PC-9 (cell line): Measurements from ENCODE around the gene ATRN. TPM values are rescaled to one million over a fixed set of nuclear protein-coding genes. Genes with fewer than 3 reads are reported as not detected.
"Not testable (repeated sequence)": the region's sequence is repeated elsewhere in the genome, so short reads cannot be mapped to it uniquely, and the experiment has no call there.

Experiments used
- BruUV-seq: library from RNA; stranded (reverse); fragments of 400-500 nt; replicated peaks from 2 replicates; lab custom pipeline; 2021; lab: Mats Ljungman, UMichigan
- CTCF ChIA-PET: fragments of 300-600 bp; sonication (Branson Sonifier 250); formaldehyde crosslinking; loops from one replicate; lab custom pipeline; 2022; ENCODE audit warnings: antibody characterized with exemption; lab: Charles Lee
- POLR2A ChIA-PET: fragments of 300-600 bp; sonication (Branson Sonifier 250); formaldehyde crosslinking; loops from one replicate; lab custom pipeline; 2022; ENCODE audit warnings: antibody characterized with exemption; ENCODE audit not compliant: unreplicated experiment; lab: Charles Lee
- DNase-seq, 2 experiments: peaks; one replicate each; pipeline versions ENCODE4 v3.0.0 to v3.0.0-alpha.2; 2015 to 2022; ENCODE audit warnings: mixed read lengths in 1 of 2
- H2AFZ ChIP-seq: fragments of 200-600 bp; sonication (generic); 2 replicates; pipeline ENCODE4 v1.8.1; 2017; ENCODE audit warnings: antibody characterized with exemption
- H3F3A ChIP-seq: fragments of 200-600 bp; sonication (generic); 2 replicates; pipeline ENCODE4 v1.8.1; 2017; ENCODE audit warnings: antibody characterized with exemption, mild to moderate bottlenecking, low read depth; ENCODE audit not compliant: insufficient read depth
- H3K27ac ChIP-seq: fragments of 200-600 bp; sonication (generic); 2 replicates; pipeline ENCODE4 v1.6.1; 2016; ENCODE audit warnings: mixed run types
- H3K27me3 ChIP-seq: fragments of 200-600 bp; sonication (generic); 2 replicates; pipeline ENCODE4 v1.6.1; 2016; ENCODE audit warnings: low read depth, mixed run types; ENCODE audit not compliant: insufficient read depth
- H3K36me3 ChIP-seq: fragments of 200-600 bp; sonication (generic); 2 replicates; pipeline ENCODE4 v1.6.1; 2016; ENCODE audit warnings: low read depth, mixed run types
- H3K4me1 ChIP-seq: fragments of 200-600 bp; sonication (generic); replicated peaks from 2 replicates; pipeline ENCODE4 v1.6.1; 2016; ENCODE audit warnings: mixed run types; ENCODE audit not compliant: insufficient read depth
- H3K4me2 ChIP-seq: fragments of 200-600 bp; sonication (generic); 2 replicates; pipeline ENCODE4 v1.6.1; 2017; ENCODE audit warnings: mixed run types
- H3K4me3 ChIP-seq: fragments of 200-600 bp; sonication (generic); 2 replicates; pipeline ENCODE4 v1.6.1; 2016; ENCODE audit warnings: mixed run types
- H3K79me2 ChIP-seq: fragments of 200-600 bp; sonication (generic); 2 replicates; pipeline ENCODE4 v1.6.1; 2017; ENCODE audit warnings: low read depth, mixed run types
- H3K9me2 ChIP-seq: fragments of 200-600 bp; sonication (generic); 2 replicates; pipeline ENCODE4 v1.8.1; 2017; ENCODE audit warnings: mild to moderate bottlenecking; ENCODE audit not compliant: insufficient read depth
- H3K9me3 ChIP-seq: fragments of 200-600 bp; sonication (generic); 2 replicates; pipeline ENCODE4 v1.8.1; 2016; ENCODE audit warnings: low read depth; ENCODE audit not compliant: insufficient read depth
- H4K20me1 ChIP-seq: fragments of 200-600 bp; sonication (generic); 2 replicates; pipeline ENCODE4 v1.8.1; 2017; ENCODE audit not compliant: insufficient read depth
- EZH2 ChIP-seq: fragments of 200-600 bp; sonication (generic); IDR thresholded peaks from 2 replicates; pipeline ENCODE4 v1.8.0; 2017; ENCODE audit warnings: antibody characterized with exemption, low read depth
- intact Hi-C: fragments of 100-400 bp; cut with micrococcal nuclease; formaldehyde crosslinking; loops from one replicate; pipeline ENCODE4 v1.10.0; 2022; ENCODE audit not compliant: unreplicated experiment
- total RNA-seq: library from RNA; stranded (reverse); gene quantifications from 2 replicates; pipeline ENCODE4 v1.2.3, GENCODE V29; 2021
- TF ChIP-seq, protein P1 (sequence below): fragments of 200-600 bp; sonication (generic); conservative IDR thresholded peaks from 2 replicates; pipeline ENCODE4 v1.6.1; 2017; ENCODE audit warnings: mixed run types, antibody characterized with exemption, mild to moderate bottlenecking, moderate library complexity

ATRN gene
- total RNA-seq, 1 experiment from 2014 or later, result 34.9 TPM

- Histone ChIP-seq H3K27me3 (no peaks in the 10 kb centered on the region), H4K20me1 (no peaks in the 10 kb centered on the region), H3K79me2 (no peaks in the 10 kb centered on the region; the same call in 1 of the 2 replicates), H3F3A (no peaks in the 10 kb centered on the region), H3K4me2 (no peak overlapping the region), H2AFZ (no peak overlapping the region), H3K9me3 (no peaks in the 10 kb centered on the region), H3K36me3 (no peaks in the 10 kb centered on the region), H3K9me2 (no peaks in the 10 kb centered on the region), H3K4me3 (no peak overlapping the region), H3K27ac (no peak overlapping the region), H3K4me1 (0 out of 2 replicates have a peak, but pooled peaks cover 3% of the 10 kb centered on the region)
- BruUV-seq, result no TSS peak
- intact Hi-C loops, result no loop called here
- no peak for DNase-seq
- TF ChIP-seq, protein P1, sequence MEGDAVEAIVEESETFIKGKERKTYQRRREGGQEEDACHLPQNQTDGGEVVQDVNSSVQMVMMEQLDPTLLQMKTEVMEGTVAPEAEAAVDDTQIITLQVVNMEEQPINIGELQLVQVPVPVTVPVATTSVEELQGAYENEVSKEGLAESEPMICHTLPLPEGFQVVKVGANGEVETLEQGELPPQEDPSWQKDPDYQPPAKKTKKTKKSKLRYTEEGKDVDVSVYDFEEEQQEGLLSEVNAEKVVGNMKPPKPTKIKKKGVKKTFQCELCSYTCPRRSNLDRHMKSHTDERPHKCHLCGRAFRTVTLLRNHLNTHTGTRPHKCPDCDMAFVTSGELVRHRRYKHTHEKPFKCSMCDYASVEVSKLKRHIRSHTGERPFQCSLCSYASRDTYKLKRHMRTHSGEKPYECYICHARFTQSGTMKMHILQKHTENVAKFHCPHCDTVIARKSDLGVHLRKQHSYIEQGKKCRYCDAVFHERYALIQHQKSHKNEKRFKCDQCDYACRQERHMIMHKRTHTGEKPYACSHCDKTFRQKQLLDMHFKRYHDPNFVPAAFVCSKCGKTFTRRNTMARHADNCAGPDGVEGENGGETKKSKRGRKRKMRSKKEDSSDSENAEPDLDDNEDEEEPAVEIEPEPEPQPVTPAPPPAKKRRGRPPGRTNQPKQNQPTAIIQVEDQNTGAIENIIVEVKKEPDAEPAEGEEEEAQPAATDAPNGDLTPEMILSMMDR, result no peak
- no peak for TF ChIP-seq EZH2
- ChIA-PET CTCF (no interaction called here), POLR2A (interaction anchor here (0.5 kb wide), 1 partner anchor 151 kb away, joined by 5 read pairs; no protein-coding TSS in a partner anchor)
These were observed 39.3 kb downstream of the ATRN start for GRCh38 chr20:3510110-3510509.

DNA sequence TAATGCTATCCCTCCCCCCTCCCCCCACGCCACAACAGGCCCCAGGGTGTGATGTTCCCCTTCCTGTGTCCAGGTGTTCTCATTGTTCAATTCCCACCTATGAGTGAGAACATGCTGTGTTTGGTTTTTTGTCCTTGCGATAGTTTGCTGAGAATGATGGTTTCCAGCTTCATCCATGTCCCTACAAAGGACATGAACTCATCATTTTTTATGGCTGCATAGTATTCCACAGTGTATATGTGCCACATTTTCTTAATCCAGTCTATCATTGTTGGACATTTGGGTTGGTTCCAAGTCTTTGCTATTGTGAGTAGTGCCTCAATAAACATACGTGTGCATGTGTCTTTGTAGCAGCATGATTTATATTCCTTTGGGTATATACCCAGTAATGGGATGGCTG lies 41.4 kb downstream of the ATRN start:
- DNase-seq, intact Hi-C loops, CTCF ChIA-PET: not testable (repeated sequence)

DNA sequence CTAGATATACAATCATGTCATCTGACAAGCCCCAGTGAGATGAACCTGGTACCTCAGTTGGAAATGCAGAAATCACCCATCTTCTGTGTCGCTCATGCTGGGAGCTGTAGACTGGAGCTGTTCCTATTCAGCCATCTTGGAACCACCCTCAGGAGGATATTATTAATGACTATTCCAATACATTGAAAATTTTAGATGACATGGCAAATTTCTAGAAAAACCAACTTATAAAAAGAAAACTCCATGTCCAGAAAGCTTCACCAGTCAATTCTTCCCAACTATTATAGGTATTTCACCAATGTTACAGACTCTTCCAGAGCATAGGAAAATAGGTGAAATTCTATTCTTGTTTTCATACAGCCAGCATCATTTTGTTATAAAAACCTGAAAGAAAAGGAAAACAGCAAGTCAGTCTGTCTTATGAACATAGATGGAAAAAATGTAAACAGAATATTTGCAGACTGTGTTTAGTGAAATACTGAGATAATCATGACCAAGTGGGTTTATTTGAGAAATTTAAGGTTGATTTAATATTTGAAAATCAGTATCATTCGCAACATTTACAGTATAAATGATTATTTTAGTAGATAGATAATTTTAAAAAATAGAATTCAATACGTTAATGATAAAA lies 43.3 kb downstream of the ATRN start:
- POLR2A ChIA-PET, result no interaction called here
- H3K4me2 ChIP-seq, result no peak overlapping the region
- no peaks in the 10 kb centered on the region for H4K20me1 ChIP-seq
- BruUV-seq, result no TSS peak
- H3K27ac ChIP-seq, result no peak overlapping the region
- no peaks in the 10 kb centered on the region; the same call in 1 of the 2 replicates for H3K79me2 ChIP-seq
- H3K27me3 ChIP-seq, result no peaks in the 10 kb centered on the region
- no peak for DNase-seq
- intact Hi-C loops, result no loop called here
- no peaks in the 10 kb centered on the region for H3F3A ChIP-seq
- H3K4me1 ChIP-seq, result 0 out of 2 replicates have a peak, but pooled peaks cover 3% of the 10 kb centered on the region
- H2AFZ ChIP-seq, result no peak overlapping the region
- H3K36me3 ChIP-seq, result no peaks in the 10 kb centered on the region
- TF ChIP-seq, protein P1, result no peak
- no peak for TF ChIP-seq EZH2
- CTCF ChIA-PET, result no interaction called here
- no peaks in the 10 kb centered on the region for H3K9me3 ChIP-seq
- no peaks in the 10 kb centered on the region for H3K9me2 ChIP-seq
- no peak overlapping the region for H3K4me3 ChIP-seq

More for the DNA sequence above, 41.4 kb downstream of the ATRN start:
- H3F3A ChIP-seq, H4K20me1 ChIP-seq, H3K9me2 ChIP-seq, BruUV-seq, H3K4me3 ChIP-seq, H3K27me3 ChIP-seq, H3K36me3 ChIP-seq, POLR2A ChIA-PET, H3K27ac ChIP-seq, H3K4me2 ChIP-seq, H3K79me2 ChIP-seq, H3K9me3 ChIP-seq, H2AFZ ChIP-seq, H3K4me1 ChIP-seq: not testable (repeated sequence)
